ENCODE measurements around the gene PAFAH2. TPM values are rescaled to one million over a fixed set of nuclear protein-coding genes. Genes with fewer than 3 reads are reported as not detected.
"Not testable (repeated sequence)": the region's sequence is repeated elsewhere in the genome, so short reads cannot be mapped to it uniquely, and the experiment has no call there.

PAFAH2 gene
- total RNA-seq, 1 donor from 2014 or later = 7.1 TPM

DNA sequence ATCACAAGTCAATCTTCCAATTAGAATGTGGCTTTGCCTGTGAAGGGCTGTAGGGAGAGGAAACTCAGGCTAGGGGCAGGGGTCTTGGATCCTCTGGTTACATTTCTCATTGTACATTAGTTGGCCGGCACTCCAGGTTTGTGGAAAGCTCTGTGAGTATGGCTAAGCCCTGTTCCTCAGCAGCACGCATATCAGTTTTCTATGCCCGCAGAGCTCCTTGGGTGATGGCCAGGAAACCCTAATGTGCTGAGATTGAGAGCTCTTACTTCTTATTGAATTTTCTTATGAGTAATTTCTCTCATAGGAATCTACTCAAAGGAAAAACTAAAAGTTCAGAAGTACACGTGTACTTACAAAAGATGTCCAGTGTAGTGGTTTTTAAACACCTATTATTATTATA is 60.9 kb downstream of the PAFAH2 start:
- H3K4me3 ChIP-seq = no peak overlapping the region
- DNase-seq (ENCODE audit: extremely low spot score in 2 of 2) = no peak
- no peaks in the 10 kb centered on the region for H3K9me3 ChIP-seq
- intact Hi-C loops (cut with DNase I) = no loop called here
- H3K4me1 ChIP-seq = no peaks in the 10 kb centered on the region
- H3K36me3 ChIP-seq = no peaks in the 10 kb centered on the region
- H3K27ac ChIP-seq = no peak overlapping the region
- TF ChIP-seq POLR2AphosphoS5 (IDR thresholded peaks at IDR 0.05; ENCODE audit: insufficient read depth in 1 of 2, low read depth in 1 of 2) = no peak
- TF ChIP-seq, protein P1, sequence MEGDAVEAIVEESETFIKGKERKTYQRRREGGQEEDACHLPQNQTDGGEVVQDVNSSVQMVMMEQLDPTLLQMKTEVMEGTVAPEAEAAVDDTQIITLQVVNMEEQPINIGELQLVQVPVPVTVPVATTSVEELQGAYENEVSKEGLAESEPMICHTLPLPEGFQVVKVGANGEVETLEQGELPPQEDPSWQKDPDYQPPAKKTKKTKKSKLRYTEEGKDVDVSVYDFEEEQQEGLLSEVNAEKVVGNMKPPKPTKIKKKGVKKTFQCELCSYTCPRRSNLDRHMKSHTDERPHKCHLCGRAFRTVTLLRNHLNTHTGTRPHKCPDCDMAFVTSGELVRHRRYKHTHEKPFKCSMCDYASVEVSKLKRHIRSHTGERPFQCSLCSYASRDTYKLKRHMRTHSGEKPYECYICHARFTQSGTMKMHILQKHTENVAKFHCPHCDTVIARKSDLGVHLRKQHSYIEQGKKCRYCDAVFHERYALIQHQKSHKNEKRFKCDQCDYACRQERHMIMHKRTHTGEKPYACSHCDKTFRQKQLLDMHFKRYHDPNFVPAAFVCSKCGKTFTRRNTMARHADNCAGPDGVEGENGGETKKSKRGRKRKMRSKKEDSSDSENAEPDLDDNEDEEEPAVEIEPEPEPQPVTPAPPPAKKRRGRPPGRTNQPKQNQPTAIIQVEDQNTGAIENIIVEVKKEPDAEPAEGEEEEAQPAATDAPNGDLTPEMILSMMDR (IDR thresholded peaks at IDR 0.05) = no peak
- TF ChIP-seq POLR2A (IDR thresholded peaks at IDR 0.05) = no peak
- H3K27me3 ChIP-seq = no peaks in the 10 kb centered on the region

DNA sequence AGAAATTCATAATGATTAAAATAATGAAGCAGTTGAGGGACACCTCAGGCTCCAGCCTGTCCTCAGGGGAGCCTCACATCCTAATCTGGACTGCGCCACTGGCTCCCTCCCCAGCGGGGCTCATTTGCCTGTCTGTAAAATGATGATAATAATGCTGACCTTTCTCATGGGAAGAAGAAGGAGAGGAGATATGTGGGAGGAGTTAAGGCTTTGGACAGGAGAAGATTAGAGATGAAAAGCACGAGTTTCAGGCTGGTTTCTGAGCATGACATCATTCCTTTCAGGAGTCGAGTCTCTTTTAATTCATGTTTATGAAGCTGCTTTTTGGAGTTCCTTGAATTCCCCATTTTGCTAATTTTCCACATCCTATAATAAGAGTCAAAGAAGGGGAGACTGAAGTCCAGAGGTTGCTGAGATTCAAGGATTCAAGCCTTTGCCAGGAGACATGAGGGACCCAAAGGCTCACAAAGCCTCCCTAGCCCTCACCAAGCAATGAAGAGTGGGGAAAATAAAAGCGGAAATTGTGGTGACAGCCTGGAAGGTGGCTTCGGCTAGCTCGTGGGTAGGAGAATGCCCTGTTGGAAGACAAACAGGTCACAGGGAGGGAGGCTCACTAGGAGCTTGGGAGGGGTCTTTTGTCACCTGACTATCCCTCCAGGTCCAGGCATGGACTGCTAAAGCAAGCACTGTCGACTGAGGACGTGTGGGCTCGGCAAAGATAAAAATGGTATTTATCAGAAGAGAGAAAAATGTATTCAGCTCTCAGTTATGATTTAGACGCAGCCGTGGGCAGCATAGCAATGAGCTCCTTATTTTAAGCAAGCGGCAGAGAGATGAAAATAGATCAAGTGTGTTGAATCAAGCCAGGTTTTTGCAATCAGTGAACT is 64.1 kb downstream of the PAFAH2 start:
- intact Hi-C loops (cut with DNase I) = no loop called here
- Histone ChIP-seq H3K27ac (no peak overlapping the region), H3K27me3 (no peaks in the 10 kb centered on the region), H3K4me1 (no peaks in the 10 kb centered on the region), H3K4me3 (no peak overlapping the region), H3K36me3 (no peaks in the 10 kb centered on the region), H3K9me3 (no peaks in the 10 kb centered on the region)
- no peak for TF ChIP-seq POLR2A (IDR thresholded peaks at IDR 0.05)
- TF ChIP-seq, protein P1 (IDR thresholded peaks at IDR 0.05) = no peak
- TF ChIP-seq POLR2AphosphoS5 (IDR thresholded peaks at IDR 0.05; ENCODE audit: insufficient read depth in 1 of 2, low read depth in 1 of 2) = no peak
- no peak for DNase-seq (ENCODE audit: extremely low spot score in 2 of 2)

GRCh38 chr1:25932811-25933400 is 65.0 kb downstream of the PAFAH2 start:
- not testable (repeated sequence) for DNase-seq (ENCODE audit: extremely low spot score in 2 of 2)

GRCh38 chr1:25932321-25932720 is 65.5 kb downstream of the PAFAH2 start:
- TF ChIP-seq POLR2AphosphoS5 (IDR thresholded peaks at IDR 0.05; ENCODE audit: insufficient read depth in 1 of 2, low read depth in 1 of 2) = no peak
- TF ChIP-seq, protein P1 (IDR thresholded peaks at IDR 0.05) = no peak
- TF ChIP-seq POLR2A (IDR thresholded peaks at IDR 0.05) = no peak
- H3K27me3 ChIP-seq = no peaks in the 10 kb centered on the region
- no peaks in the 10 kb centered on the region for H3K9me3 ChIP-seq
- DNase-seq (ENCODE audit: extremely low spot score in 2 of 2) = no peak
- intact Hi-C loops (cut with DNase I) = no loop called here
- no peaks in the 10 kb centered on the region for H3K4me1 ChIP-seq
- no peak overlapping the region for H3K27ac ChIP-seq
- H3K36me3 ChIP-seq = no peaks in the 10 kb centered on the region
- no peak overlapping the region for H3K4me3 ChIP-seq

More at GRCh38 chr1:25932811-25933400, 65.0 kb downstream of the PAFAH2 start:
- H3K4me1 ChIP-seq; H3K9me3 ChIP-seq; H3K27ac ChIP-seq; H3K27me3 ChIP-seq; intact Hi-C loops (cut with DNase I); H3K4me3 ChIP-seq; H3K36me3 ChIP-seq: not testable (repeated sequence)

DNA sequence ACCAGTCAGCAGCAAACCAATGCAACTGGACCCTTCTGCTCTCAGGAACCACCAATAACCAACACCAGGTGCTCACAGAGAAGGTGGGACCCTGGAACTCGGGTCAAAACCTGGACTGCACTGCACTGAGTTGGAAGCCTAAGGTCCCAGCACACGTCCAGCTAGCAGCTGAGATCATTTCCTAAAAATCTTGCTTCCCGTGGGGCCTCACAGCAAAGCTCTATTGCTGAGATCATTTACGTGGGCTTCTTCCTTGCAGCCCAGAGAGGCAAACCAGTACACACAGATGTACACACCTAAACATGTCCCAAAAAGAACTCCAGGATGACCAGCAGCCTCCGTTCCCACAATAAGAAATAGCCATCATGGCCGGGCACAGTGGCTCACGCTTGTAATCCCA is 68.8 kb downstream of the PAFAH2 start:
- TF ChIP-seq POLR2A (IDR thresholded peaks at IDR 0.05) (no peak), POLR2AphosphoS5 (IDR thresholded peaks at IDR 0.05; ENCODE audit: insufficient read depth in 1 of 2, low read depth in 1 of 2) (no peak)
- Histone ChIP-seq H3K9me3 (no peaks in the 10 kb centered on the region), H3K4me1 (no peaks in the 10 kb centered on the region), H3K27ac (no peak overlapping the region), H3K27me3 (no peaks in the 10 kb centered on the region), H3K4me3 (no peak overlapping the region), H3K36me3 (no peaks in the 10 kb centered on the region)
- DNase-seq (ENCODE audit: extremely low spot score in 2 of 2) = no peak
- intact Hi-C loops (cut with DNase I) = no loop called here
